ENCODE measurements around the gene KCNQ5.

Gene KCNQ5

GRCh38 chr6:72809746-72810379 lies 188.0 kb downstream of the KCNQ5 start:
- DNase-seq (ENCODE audit: low spot score): no peak
- H3K4me1 ChIP-seq (ENCODE audit: insufficient read depth, poor library complexity, severe bottlenecking): peaks cover 5% of the 10 kb centered on the region
- no peak overlapping the region for H3K4me3 ChIP-seq (ENCODE audit: severe bottlenecking)
- no peak overlapping the region for H3K27ac ChIP-seq (ENCODE audit: poor library complexity, severe bottlenecking)
- no peaks in the 10 kb centered on the region for H3K27me3 ChIP-seq (ENCODE audit: insufficient read depth, poor library complexity, severe bottlenecking)
- no peak for TF ChIP-seq CTCF (IDR thresholded peaks at IDR 0.05; ENCODE audit: poor library complexity, severe bottlenecking)
- no peak for ATAC-seq (ENCODE audit: low read depth)
- H3K36me3 ChIP-seq (ENCODE audit: low read depth): no peaks in the 10 kb centered on the region
- no peaks in the 10 kb centered on the region for H3K9me3 ChIP-seq (ENCODE audit: severe bottlenecking)

GRCh38 chr6:72810571-72811280 lies 188.9 kb downstream of the KCNQ5 start:
- H3K27ac ChIP-seq (ENCODE audit: poor library complexity, severe bottlenecking): no peak overlapping the region
- H3K4me1 ChIP-seq (ENCODE audit: insufficient read depth, poor library complexity, severe bottlenecking): peaks cover 5% of the 10 kb centered on the region
- no peaks in the 10 kb centered on the region for H3K9me3 ChIP-seq (ENCODE audit: severe bottlenecking)
- H3K4me3 ChIP-seq (ENCODE audit: severe bottlenecking): no peak overlapping the region
- no peaks in the 10 kb centered on the region for H3K27me3 ChIP-seq (ENCODE audit: insufficient read depth, poor library complexity, severe bottlenecking)
- no peaks in the 10 kb centered on the region for H3K36me3 ChIP-seq (ENCODE audit: low read depth)
- no peak for DNase-seq (ENCODE audit: low spot score)
- ATAC-seq (ENCODE audit: low read depth): no peak
- no peak for TF ChIP-seq CTCF (IDR thresholded peaks at IDR 0.05; ENCODE audit: poor library complexity, severe bottlenecking)

GRCh38 chr6:72811971-72812421 lies 190.1 kb downstream of the KCNQ5 start:
- Histone ChIP-seq H3K27me3 (ENCODE audit: insufficient read depth, poor library complexity, severe bottlenecking) (no peaks in the 10 kb centered on the region), H3K4me1 (ENCODE audit: insufficient read depth, poor library complexity, severe bottlenecking) (peaks cover 5% of the 10 kb centered on the region), H3K36me3 (ENCODE audit: low read depth) (no peaks in the 10 kb centered on the region), H3K9me3 (ENCODE audit: severe bottlenecking) (no peaks in the 10 kb centered on the region), H3K4me3 (ENCODE audit: severe bottlenecking) (no peak overlapping the region), H3K27ac (ENCODE audit: poor library complexity, severe bottlenecking) (no peak overlapping the region)
- no peak for DNase-seq (ENCODE audit: low spot score)
- peak; percentile 61 for ATAC-seq (ENCODE audit: low read depth)
- TF ChIP-seq CTCF (IDR thresholded peaks at IDR 0.05; ENCODE audit: poor library complexity, severe bottlenecking): peak; percentile 22

GRCh38 chr6:72813807-72814596 lies 192.1 kb downstream of the KCNQ5 start:
- no peak for DNase-seq (ENCODE audit: low spot score)
- ATAC-seq (ENCODE audit: low read depth): no peak
- no peak for TF ChIP-seq CTCF (IDR thresholded peaks at IDR 0.05; ENCODE audit: poor library complexity, severe bottlenecking)
- H3K4me3 ChIP-seq (ENCODE audit: severe bottlenecking): no peak overlapping the region
- H3K9me3 ChIP-seq (ENCODE audit: severe bottlenecking): no peaks in the 10 kb centered on the region
- H3K4me1 ChIP-seq (ENCODE audit: insufficient read depth, poor library complexity, severe bottlenecking): peaks cover 5% of the 10 kb centered on the region
- no peak overlapping the region for H3K27ac ChIP-seq (ENCODE audit: poor library complexity, severe bottlenecking)
- no peaks in the 10 kb centered on the region for H3K27me3 ChIP-seq (ENCODE audit: insufficient read depth, poor library complexity, severe bottlenecking)
- no peaks in the 10 kb centered on the region for H3K36me3 ChIP-seq (ENCODE audit: low read depth)

All from RWPE2 (cell line).